ENCODE results near the gene MBD2.

MBD2 gene

GRCh38 chr18:54173250-54173649 lies 51.2 kb downstream of the MBD2 start:
- H3K9ac ChIP-seq (ENCODE audit: low read length) = no peak overlapping the region
- no peak overlapping the region for H3K4ac ChIP-seq (ENCODE audit: low read depth, low read length)
- no peaks in the 10 kb centered on the region for H3K4me1 ChIP-seq (ENCODE audit: control insufficient read depth, low read depth, low read length)
- no peak overlapping the region for H3K23ac ChIP-seq (ENCODE audit: low read length)
- H3K18ac ChIP-seq (ENCODE audit: low read length) = no peak overlapping the region
- H3K79me1 ChIP-seq (ENCODE audit: low read length) = no peaks in the 10 kb centered on the region
- no peak overlapping the region for H3K4me3 ChIP-seq (ENCODE audit: low read length)
- H3K36me3 ChIP-seq (ENCODE audit: control insufficient read depth, insufficient read depth, low read length) = no peaks in the 10 kb centered on the region
- no peak overlapping the region for H2BK5ac ChIP-seq (ENCODE audit: low read length)
- no peak overlapping the region for H2AK5ac ChIP-seq (ENCODE audit: low read length)
- no CpG with 5 or more reads among the region's 2 CpGs for WGBS (ENCODE audit: extremely low coverage, insufficient coverage, low lambda C conversion rate)
- no peak overlapping the region for H2BK120ac ChIP-seq (ENCODE audit: low read depth, low read length)
- H4K8ac ChIP-seq (ENCODE audit: low read depth, low read length) = no peak overlapping the region
- no peak overlapping the region for H3K4me2 ChIP-seq (ENCODE audit: low read length)
- no peak overlapping the region for H3K56ac ChIP-seq (ENCODE audit: low read length)
- no peak for DNase-seq
- no peak overlapping the region for H3K27ac ChIP-seq (ENCODE audit: low read depth, low read length)
- no peak overlapping the region for H4K5ac ChIP-seq (ENCODE audit: low read length)
- H3K27me3 ChIP-seq (ENCODE audit: insufficient read depth, low read length, poor library complexity) = no peaks in the 10 kb centered on the region
- H2BK15ac ChIP-seq (replicated peaks; ENCODE audit: low read depth) = no peak overlapping the region
- H3K79me2 ChIP-seq (ENCODE audit: control insufficient read depth, insufficient read depth, low read length) = no peaks in the 10 kb centered on the region

DNA sequence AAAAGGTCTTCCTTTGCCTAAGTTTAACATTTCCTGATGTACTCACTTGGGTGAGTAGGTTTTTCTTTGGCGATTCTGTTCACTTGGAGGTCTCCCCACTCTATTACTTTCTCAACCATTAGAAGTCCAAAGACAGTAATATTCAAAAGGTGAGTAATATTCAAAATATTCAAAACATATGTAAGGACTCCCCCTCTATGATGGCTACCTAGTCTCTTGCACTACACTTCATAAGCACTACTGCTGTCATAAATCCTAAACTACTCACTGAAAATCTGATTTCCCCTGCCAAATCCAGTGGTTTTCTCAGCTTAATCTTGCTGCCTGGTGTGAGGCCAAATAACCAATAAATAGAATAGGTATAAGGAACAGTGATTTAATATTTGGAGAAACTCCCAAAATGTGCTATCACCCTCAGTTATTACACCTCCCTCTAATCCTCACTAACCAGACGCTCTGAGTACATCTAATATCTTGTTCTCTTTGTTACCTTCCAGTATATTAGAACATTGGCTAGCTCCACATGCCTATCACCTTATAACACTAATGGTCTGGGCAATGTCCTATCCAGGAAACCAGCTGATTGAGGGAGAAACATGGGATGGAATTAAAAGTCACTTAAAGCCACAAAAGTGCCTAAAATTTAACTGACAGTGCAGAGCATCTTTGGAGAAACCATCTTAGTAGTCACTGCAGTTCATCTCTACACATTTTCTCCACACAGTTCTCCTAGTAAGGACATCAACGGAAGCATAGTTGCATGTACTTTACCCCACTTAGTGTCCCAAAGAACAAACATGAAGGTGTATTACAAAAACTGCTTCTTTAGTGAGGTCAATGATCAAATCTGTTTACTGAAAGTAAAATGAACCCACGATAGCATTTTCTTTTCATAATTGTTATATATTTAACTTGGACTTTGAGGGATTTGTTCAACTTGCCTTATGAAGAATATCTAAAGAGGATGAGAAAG lies 54.8 kb downstream of the MBD2 start:
- Histone ChIP-seq H4K8ac (ENCODE audit: low read depth, low read length) (no peak overlapping the region), H3K56ac (ENCODE audit: low read length) (no peak overlapping the region), H3K23ac (ENCODE audit: low read length) (no peak overlapping the region), H3K36me3 (ENCODE audit: control insufficient read depth, insufficient read depth, low read length) (no peaks in the 10 kb centered on the region), H3K79me1 (ENCODE audit: low read length) (no peaks in the 10 kb centered on the region), H2AK5ac (ENCODE audit: low read length) (no peak overlapping the region), H4K5ac (ENCODE audit: low read length) (no peak overlapping the region), H3K4ac (ENCODE audit: low read depth, low read length) (no peak overlapping the region), H3K27ac (ENCODE audit: low read depth, low read length) (no peak overlapping the region), H3K4me3 (ENCODE audit: low read length) (no peak overlapping the region), H3K79me2 (ENCODE audit: control insufficient read depth, insufficient read depth, low read length) (no peaks in the 10 kb centered on the region), H2BK15ac (replicated peaks; ENCODE audit: low read depth) (no peak overlapping the region), H3K4me2 (ENCODE audit: low read length) (no peak overlapping the region), H3K18ac (ENCODE audit: low read length) (no peak overlapping the region), H3K4me1 (ENCODE audit: control insufficient read depth, low read depth, low read length) (no peaks in the 10 kb centered on the region), H3K27me3 (ENCODE audit: insufficient read depth, low read length, poor library complexity) (no peaks in the 10 kb centered on the region), H2BK5ac (ENCODE audit: low read length) (no peak overlapping the region), H2BK120ac (ENCODE audit: low read depth, low read length) (no peak overlapping the region), H3K9ac (ENCODE audit: low read length) (no peak overlapping the region)
- DNase-seq = no peak
- WGBS (ENCODE audit: extremely low coverage, insufficient coverage, low lambda C conversion rate) = no CpG with 5 or more reads among the region's 4 CpGs

- Histone ChIP-seq H2AK5ac (ENCODE audit: low read length) (no peak overlapping the region), H4K5ac (ENCODE audit: low read length) (no peak overlapping the region), H3K79me2 (ENCODE audit: control insufficient read depth, insufficient read depth, low read length) (no peaks in the 10 kb centered on the region), H2BK15ac (replicated peaks; ENCODE audit: low read depth) (no peak overlapping the region), H3K79me1 (ENCODE audit: low read length) (no peaks in the 10 kb centered on the region), H3K27ac (ENCODE audit: low read depth, low read length) (no peak overlapping the region), H3K4me2 (ENCODE audit: low read length) (no peak overlapping the region), H3K23ac (ENCODE audit: low read length) (no peak overlapping the region), H2BK120ac (ENCODE audit: low read depth, low read length) (no peak overlapping the region), H3K36me3 (ENCODE audit: control insufficient read depth, insufficient read depth, low read length) (no peaks in the 10 kb centered on the region), H3K4me3 (ENCODE audit: low read length) (no peak overlapping the region), H3K4ac (ENCODE audit: low read depth, low read length) (no peak overlapping the region), H3K18ac (ENCODE audit: low read length) (no peak overlapping the region), H3K56ac (ENCODE audit: low read length) (no peak overlapping the region), H3K27me3 (ENCODE audit: insufficient read depth, low read length, poor library complexity) (no peaks in the 10 kb centered on the region), H3K9ac (ENCODE audit: low read length) (no peak overlapping the region), H2BK5ac (ENCODE audit: low read length) (no peak overlapping the region), H3K4me1 (ENCODE audit: control insufficient read depth, low read depth, low read length) (no peaks in the 10 kb centered on the region), H4K8ac (ENCODE audit: low read depth, low read length) (no peak overlapping the region)
- no peak for DNase-seq
- WGBS (ENCODE audit: extremely low coverage, insufficient coverage, low lambda C conversion rate) = no CpG with 5 or more reads among the region's 1 CpG
These were observed 59.0 kb downstream of the MBD2 start for GRCh38 chr18:54165450-54165849.

- Histone ChIP-seq H3K4me1 (ENCODE audit: control insufficient read depth, low read depth, low read length) (no peaks in the 10 kb centered on the region), H3K27me3 (ENCODE audit: insufficient read depth, low read length, poor library complexity) (no peaks in the 10 kb centered on the region), H4K5ac (ENCODE audit: low read length) (no peak overlapping the region), H3K4me2 (ENCODE audit: low read length) (no peak overlapping the region), H2BK120ac (ENCODE audit: low read depth, low read length) (no peak overlapping the region), H2BK15ac (replicated peaks; ENCODE audit: low read depth) (no peak overlapping the region), H3K4ac (ENCODE audit: low read depth, low read length) (no peak overlapping the region), H4K8ac (ENCODE audit: low read depth, low read length) (no peak overlapping the region), H3K56ac (ENCODE audit: low read length) (no peak overlapping the region), H3K79me1 (ENCODE audit: low read length) (no peaks in the 10 kb centered on the region), H2AK5ac (ENCODE audit: low read length) (no peak overlapping the region), H3K4me3 (ENCODE audit: low read length) (no peak overlapping the region), H3K23ac (ENCODE audit: low read length) (no peak overlapping the region), H3K27ac (ENCODE audit: low read depth, low read length) (no peak overlapping the region), H3K79me2 (ENCODE audit: control insufficient read depth, insufficient read depth, low read length) (no peaks in the 10 kb centered on the region), H3K36me3 (ENCODE audit: control insufficient read depth, insufficient read depth, low read length) (no peaks in the 10 kb centered on the region), H2BK5ac (ENCODE audit: low read length) (no peak overlapping the region), H3K18ac (ENCODE audit: low read length) (no peak overlapping the region), H3K9ac (ENCODE audit: low read length) (no peak overlapping the region)
- no peak for DNase-seq
- no CpG with 5 or more reads among the region's 1 CpG for WGBS (ENCODE audit: extremely low coverage, insufficient coverage, low lambda C conversion rate)
These were observed 61.0 kb downstream of the MBD2 start for GRCh38 chr18:54163453-54163852.

DNA sequence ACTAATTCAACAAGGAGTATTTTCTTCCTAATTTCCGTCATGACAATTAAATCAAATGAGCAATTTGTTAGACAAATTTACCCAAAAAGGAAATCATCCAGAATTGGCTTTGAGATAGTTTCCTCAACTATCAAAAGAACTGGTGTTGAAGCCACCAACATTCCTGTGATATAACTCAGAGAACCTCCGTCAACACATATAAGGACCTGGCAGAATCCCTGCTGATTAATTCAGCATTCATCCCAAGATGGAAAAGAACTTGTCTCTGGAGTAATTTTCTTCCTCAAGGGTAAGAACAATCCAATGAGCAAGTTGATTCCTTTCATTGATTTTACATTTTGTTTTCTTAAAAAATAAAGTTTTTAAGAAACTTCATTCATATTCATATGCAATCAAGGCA lies 62.0 kb downstream of the MBD2 start:
- Histone ChIP-seq H3K36me3 (ENCODE audit: control insufficient read depth, insufficient read depth, low read length) (no peaks in the 10 kb centered on the region), H3K18ac (ENCODE audit: low read length) (no peak overlapping the region), H3K79me2 (ENCODE audit: control insufficient read depth, insufficient read depth, low read length) (no peaks in the 10 kb centered on the region), H3K79me1 (ENCODE audit: low read length) (no peaks in the 10 kb centered on the region), H2BK5ac (ENCODE audit: low read length) (no peak overlapping the region), H2BK120ac (ENCODE audit: low read depth, low read length) (no peak overlapping the region), H3K4me1 (ENCODE audit: control insufficient read depth, low read depth, low read length) (no peaks in the 10 kb centered on the region), H3K4ac (ENCODE audit: low read depth, low read length) (no peak overlapping the region), H3K23ac (ENCODE audit: low read length) (no peak overlapping the region), H3K56ac (ENCODE audit: low read length) (no peak overlapping the region), H2BK15ac (replicated peaks; ENCODE audit: low read depth) (no peak overlapping the region), H4K5ac (ENCODE audit: low read length) (no peak overlapping the region), H3K9ac (ENCODE audit: low read length) (no peak overlapping the region), H2AK5ac (ENCODE audit: low read length) (no peak overlapping the region), H3K4me2 (ENCODE audit: low read length) (no peak overlapping the region), H3K4me3 (ENCODE audit: low read length) (no peak overlapping the region), H4K8ac (ENCODE audit: low read depth, low read length) (no peak overlapping the region), H3K27me3 (ENCODE audit: insufficient read depth, low read length, poor library complexity) (no peaks in the 10 kb centered on the region), H3K27ac (ENCODE audit: low read depth, low read length) (no peak overlapping the region)
- no peak for DNase-seq
- no CpG with 5 or more reads among the region's 2 CpGs for WGBS (ENCODE audit: extremely low coverage, insufficient coverage, low lambda C conversion rate)

DNA sequence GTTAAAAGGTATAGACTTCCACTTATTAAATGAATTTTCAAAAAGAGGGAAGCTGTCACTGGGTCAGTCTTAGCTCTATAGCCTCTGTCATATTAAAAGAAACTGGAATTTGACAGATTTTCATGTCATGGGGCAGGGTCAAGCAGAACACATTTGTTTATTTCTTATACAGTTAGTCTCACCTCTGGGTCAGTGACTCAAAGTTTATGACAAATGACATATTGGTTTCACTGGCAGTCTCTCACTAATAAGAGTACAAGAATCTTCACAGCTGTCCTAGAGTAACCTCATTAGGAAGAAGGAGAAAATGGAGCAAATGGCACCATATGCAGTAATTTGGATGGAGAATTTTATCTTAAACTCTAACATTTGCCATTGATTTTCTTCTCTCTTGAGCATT lies 63.2 kb downstream of the MBD2 start:
- no peak overlapping the region for H3K4me3 ChIP-seq (ENCODE audit: low read length)
- H3K27me3 ChIP-seq (ENCODE audit: insufficient read depth, low read length, poor library complexity) = no peaks in the 10 kb centered on the region
- no peak overlapping the region for H3K18ac ChIP-seq (ENCODE audit: low read length)
- H3K79me1 ChIP-seq (ENCODE audit: low read length) = no peaks in the 10 kb centered on the region
- H4K8ac ChIP-seq (ENCODE audit: low read depth, low read length) = no peak overlapping the region
- no peaks in the 10 kb centered on the region for H3K79me2 ChIP-seq (ENCODE audit: control insufficient read depth, insufficient read depth, low read length)
- no peaks in the 10 kb centered on the region for H3K36me3 ChIP-seq (ENCODE audit: control insufficient read depth, insufficient read depth, low read length)
- no peak overlapping the region for H2AK5ac ChIP-seq (ENCODE audit: low read length)
- DNase-seq = no peak
- H3K4ac ChIP-seq (ENCODE audit: low read depth, low read length) = no peak overlapping the region
- no peak overlapping the region for H2BK5ac ChIP-seq (ENCODE audit: low read length)
- no peaks in the 10 kb centered on the region for H3K4me1 ChIP-seq (ENCODE audit: control insufficient read depth, low read depth, low read length)
- no peak overlapping the region for H3K9ac ChIP-seq (ENCODE audit: low read length)
- no peak overlapping the region for H2BK15ac ChIP-seq (replicated peaks; ENCODE audit: low read depth)
- H3K56ac ChIP-seq (ENCODE audit: low read length) = no peak overlapping the region
- H3K23ac ChIP-seq (ENCODE audit: low read length) = no peak overlapping the region
- no peak overlapping the region for H4K5ac ChIP-seq (ENCODE audit: low read length)
- H3K27ac ChIP-seq (ENCODE audit: low read depth, low read length) = no peak overlapping the region
- no peak overlapping the region for H2BK120ac ChIP-seq (ENCODE audit: low read depth, low read length)
- no peak overlapping the region for H3K4me2 ChIP-seq (ENCODE audit: low read length)
